Tibial nerve (tissue), 3 donors: ENCODE results near the gene CCDC78.
"Not testable (repeated sequence)": the region's sequence is repeated elsewhere in the genome, so short reads cannot be mapped to it uniquely, and the experiment has no call there.

Experiments
- CTCF ChIP-seq, 5 experiments: fragments of 200-600 bp in 3 of 5; fragments of 450-650 bp in 2 of 5; sonication (generic) in 3 of 5; IDR thresholded peaks; one replicate each; pipeline ENCODE4 v1.5.1; 2016 to 2019; ENCODE audit warnings: antibody characterized with exemption in 5 of 5, mild to moderate bottlenecking in 3 of 5, moderate library complexity in 2 of 5
- POLR2A ChIP-seq, 2 donors: fragments of 450-650 bp; IDR thresholded peaks; one replicate each; pipeline ENCODE4 v1.6.1; 2017; ENCODE audit warnings: antibody characterized with exemption in 2 of 2, mild to moderate bottlenecking in 2 of 2, moderate library complexity in 2 of 2

- TF ChIP-seq CTCF (IDR thresholded peaks at IDR 0.05), result peak in 3 of 5 experiments; percentile 18 to 40 (median 31)
- not testable (repeated sequence) for TF ChIP-seq POLR2A (IDR thresholded peaks at IDR 0.05)
Observed at GRCh38 chr16:712740-713250, 13.4 kb downstream of the CCDC78 start.
